Measurements from ENCODE around the gene TMF1. TPM values are rescaled to one million over a fixed set of nuclear protein-coding genes. Genes with fewer than 3 reads are reported as not detected.

Gene TMF1
- total and polyA plus RNA-seq, 2 experiments from 2014 or later, result 15.8 to 21.3 TPM

DNA sequence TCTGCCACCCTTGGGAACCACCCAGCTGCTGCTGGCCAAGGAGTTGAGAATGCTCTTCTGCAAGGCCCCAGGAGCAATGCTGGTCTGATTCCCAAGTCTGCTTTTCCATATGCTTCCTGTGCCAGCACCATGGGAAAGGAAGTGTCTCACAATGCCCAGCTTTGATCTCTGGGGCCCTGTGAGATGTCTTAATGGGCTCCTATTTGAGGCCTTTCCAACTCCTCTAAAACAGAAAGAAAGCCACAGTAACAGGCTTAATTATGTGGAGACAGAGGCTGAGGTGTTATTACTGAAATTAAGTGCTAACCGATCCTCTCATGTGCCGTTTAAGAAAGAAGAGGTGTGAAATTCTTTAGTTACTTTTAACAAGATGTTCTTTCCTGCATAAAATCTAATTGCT, 43.2 kb downstream of the TMF1 start (continued):
- TF ChIP-seq, protein P1, sequence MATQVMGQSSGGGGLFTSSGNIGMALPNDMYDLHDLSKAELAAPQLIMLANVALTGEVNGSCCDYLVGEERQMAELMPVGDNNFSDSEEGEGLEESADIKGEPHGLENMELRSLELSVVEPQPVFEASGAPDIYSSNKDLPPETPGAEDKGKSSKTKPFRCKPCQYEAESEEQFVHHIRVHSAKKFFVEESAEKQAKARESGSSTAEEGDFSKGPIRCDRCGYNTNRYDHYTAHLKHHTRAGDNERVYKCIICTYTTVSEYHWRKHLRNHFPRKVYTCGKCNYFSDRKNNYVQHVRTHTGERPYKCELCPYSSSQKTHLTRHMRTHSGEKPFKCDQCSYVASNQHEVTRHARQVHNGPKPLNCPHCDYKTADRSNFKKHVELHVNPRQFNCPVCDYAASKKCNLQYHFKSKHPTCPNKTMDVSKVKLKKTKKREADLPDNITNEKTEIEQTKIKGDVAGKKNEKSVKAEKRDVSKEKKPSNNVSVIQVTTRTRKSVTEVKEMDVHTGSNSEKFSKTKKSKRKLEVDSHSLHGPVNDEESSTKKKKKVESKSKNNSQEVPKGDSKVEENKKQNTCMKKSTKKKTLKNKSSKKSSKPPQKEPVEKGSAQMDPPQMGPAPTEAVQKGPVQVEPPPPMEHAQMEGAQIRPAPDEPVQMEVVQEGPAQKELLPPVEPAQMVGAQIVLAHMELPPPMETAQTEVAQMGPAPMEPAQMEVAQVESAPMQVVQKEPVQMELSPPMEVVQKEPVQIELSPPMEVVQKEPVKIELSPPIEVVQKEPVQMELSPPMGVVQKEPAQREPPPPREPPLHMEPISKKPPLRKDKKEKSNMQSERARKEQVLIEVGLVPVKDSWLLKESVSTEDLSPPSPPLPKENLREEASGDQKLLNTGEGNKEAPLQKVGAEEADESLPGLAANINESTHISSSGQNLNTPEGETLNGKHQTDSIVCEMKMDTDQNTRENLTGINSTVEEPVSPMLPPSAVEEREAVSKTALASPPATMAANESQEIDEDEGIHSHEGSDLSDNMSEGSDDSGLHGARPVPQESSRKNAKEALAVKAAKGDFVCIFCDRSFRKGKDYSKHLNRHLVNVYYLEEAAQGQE (IDR thresholded peaks at IDR 0.05; ENCODE audit: unreplicated experiment), result no peak
- TF ChIP-seq, protein P2, sequence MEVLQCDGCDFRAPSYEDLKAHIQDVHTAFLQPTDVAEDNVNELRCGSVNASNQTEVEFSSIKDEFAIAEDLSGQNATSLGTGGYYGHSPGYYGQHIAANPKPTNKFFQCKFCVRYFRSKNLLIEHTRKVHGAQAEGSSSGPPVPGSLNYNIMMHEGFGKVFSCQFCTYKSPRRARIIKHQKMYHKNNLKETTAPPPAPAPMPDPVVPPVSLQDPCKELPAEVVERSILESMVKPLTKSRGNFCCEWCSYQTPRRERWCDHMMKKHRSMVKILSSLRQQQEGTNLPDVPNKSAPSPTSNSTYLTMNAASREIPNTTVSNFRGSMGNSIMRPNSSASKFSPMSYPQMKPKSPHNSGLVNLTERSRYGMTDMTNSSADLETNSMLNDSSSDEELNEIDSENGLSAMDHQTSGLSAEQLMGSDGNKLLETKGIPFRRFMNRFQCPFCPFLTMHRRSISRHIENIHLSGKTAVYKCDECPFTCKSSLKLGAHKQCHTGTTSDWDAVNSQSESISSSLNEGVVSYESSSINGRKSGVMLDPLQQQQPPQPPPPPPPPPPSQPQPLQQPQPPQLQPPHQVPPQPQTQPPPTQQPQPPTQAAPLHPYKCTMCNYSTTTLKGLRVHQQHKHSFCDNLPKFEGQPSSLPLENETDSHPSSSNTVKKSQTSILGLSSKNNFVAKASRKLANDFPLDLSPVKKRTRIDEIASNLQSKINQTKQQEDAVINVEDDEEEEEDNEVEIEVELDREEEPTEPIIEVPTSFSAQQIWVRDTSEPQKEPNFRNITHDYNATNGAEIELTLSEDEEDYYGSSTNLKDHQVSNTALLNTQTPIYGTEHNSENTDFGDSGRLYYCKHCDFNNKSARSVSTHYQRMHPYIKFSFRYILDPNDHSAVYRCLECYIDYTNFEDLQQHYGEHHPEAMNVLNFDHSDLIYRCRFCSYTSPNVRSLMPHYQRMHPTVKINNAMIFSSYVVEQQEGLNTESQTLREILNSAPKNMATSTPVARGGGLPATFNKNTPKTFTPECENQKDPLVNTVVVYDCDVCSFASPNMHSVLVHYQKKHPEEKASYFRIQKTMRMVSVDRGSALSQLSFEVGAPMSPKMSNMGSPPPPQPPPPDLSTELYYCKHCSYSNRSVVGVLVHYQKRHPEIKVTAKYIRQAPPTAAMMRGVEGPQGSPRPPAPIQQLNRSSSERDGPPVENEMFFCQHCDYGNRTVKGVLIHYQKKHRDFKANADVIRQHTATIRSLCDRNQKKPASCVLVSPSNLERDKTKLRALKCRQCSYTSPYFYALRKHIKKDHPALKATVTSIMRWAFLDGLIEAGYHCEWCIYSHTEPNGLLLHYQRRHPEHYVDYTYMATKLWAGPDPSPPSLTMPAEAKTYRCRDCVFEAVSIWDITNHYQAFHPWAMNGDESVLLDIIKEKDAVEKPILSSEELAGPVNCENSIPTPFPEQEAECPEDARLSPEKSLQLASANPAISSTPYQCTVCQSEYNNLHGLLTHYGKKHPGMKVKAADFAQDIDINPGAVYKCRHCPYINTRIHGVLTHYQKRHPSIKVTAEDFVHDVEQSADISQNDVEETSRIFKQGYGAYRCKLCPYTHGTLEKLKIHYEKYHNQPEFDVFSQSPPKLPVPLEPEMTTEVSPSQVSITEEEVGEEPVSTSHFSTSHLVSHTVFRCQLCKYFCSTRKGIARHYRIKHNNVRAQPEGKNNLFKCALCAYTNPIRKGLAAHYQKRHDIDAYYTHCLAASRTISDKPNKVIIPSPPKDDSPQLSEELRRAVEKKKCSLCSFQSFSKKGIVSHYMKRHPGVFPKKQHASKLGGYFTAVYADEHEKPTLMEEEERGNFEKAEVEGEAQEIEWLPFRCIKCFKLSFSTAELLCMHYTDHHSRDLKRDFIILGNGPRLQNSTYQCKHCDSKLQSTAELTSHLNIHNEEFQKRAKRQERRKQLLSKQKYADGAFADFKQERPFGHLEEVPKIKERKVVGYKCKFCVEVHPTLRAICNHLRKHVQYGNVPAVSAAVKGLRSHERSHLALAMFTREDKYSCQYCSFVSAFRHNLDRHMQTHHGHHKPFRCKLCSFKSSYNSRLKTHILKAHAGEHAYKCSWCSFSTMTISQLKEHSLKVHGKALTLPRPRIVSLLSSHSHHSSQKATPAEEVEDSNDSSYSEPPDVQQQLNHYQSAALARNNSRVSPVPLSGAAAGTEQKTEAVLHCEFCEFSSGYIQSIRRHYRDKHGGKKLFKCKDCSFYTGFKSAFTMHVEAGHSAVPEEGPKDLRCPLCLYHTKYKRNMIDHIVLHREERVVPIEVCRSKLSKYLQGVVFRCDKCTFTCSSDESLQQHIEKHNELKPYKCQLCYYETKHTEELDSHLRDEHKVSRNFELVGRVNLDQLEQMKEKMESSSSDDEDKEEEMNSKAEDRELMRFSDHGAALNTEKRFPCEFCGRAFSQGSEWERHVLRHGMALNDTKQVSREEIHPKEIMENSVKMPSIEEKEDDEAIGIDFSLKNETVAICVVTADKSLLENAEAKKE (CRISPR knock-in tag; IDR thresholded peaks at IDR 0.05), result peak; percentile 96
- TF ChIP-seq STAT1 (IDR thresholded peaks at IDR 0.05; ENCODE audit: unreplicated experiment) (no peak), ZNF114 (CRISPR knock-in tag; IDR thresholded peaks at IDR 0.05) (peak; percentile 85; the same call in 1 of the 2 replicates)
- TF ChIP-seq, protein P3, sequence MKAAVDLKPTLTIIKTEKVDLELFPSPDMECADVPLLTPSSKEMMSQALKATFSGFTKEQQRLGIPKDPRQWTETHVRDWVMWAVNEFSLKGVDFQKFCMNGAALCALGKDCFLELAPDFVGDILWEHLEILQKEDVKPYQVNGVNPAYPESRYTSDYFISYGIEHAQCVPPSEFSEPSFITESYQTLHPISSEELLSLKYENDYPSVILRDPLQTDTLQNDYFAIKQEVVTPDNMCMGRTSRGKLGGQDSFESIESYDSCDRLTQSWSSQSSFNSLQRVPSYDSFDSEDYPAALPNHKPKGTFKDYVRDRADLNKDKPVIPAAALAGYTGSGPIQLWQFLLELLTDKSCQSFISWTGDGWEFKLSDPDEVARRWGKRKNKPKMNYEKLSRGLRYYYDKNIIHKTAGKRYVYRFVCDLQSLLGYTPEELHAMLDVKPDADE (IDR thresholded peaks at IDR 0.05), result no peak

Data from GM23338 (cell line).